Heart left ventricle (tissue), 13 donors: ENCODE data around the gene P2RX1.

Source experiments
- POLR2A ChIP-seq, 2 donors: fragments of 450-650 bp; IDR thresholded peaks; one replicate each; pipeline ENCODE4 v1.6.1; 2017; ENCODE audit warnings: antibody characterized with exemption in 2 of 2, mild to moderate bottlenecking in 2 of 2, moderate library complexity in 2 of 2
- TF ChIP-seq, protein P1 (sequence below), 12 donors: fragments of 200-600 bp; sonication (generic) in 4 of 12; IDR thresholded peaks; one replicate each; pipeline versions ENCODE4 v1.5.0 to v1.8.0; 2018 to 2022; ENCODE audit warnings: antibody characterized with exemption in 12 of 12, mild to moderate bottlenecking in 5 of 12
- donor health status: ischemic (EF 13 %, LVEDD 7.1; RV severe dilation, severe dysfunction).
- donor health status: DM: no; HTN: yes; CAD: no.
- donor health status: DM: no; HTN: no; CAD: no.
- donor health status: ischemic (EF 25% LVEDD 6.9; RV normal size, moderate dysfunction).
- donor health status: ischemic (EF 25% LVEDD 5.7; RV mildly dilated, moderate dysfunction).
- donor health status: ischemic (EF 35%, LVEDD 5.7; RV mildly dilated, moderate dysfunction).
- donor health status: nonischemic (EF 11% LVEDD 7.7; RV severe dilation, severe dysfunction).
- donor health status: DM: yes; HTN: yes; CAD: no.
- donor health status: PGD.
- donor health status: ischemic (EF 29% LVEDD 5.4; RV normal size, mild dysfunction).
- donor health status: nonischemic (EF 23%, LVEDD 6.1; RV moderate dilation, normal function).

DNA sequence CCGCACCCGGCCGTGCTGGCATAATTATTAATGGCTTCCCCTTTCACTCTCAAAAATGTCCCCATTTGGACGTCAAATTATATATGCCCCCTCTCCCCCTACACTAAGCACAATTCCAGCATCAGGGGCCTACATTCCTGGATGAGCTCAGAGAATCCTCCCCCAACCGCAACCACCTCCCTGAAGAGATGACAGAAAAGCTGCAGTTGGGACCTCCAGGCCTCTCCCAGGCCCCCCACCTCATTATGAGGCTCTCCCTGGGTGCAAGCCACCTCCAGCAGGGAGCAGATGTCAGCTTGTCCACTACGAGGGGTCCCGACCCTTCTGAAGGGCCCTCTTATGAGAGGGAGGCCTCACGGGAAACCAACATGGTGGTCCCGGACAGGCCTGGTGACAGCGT is 51.7 kb downstream of the P2RX1 start:
- no peak for TF ChIP-seq POLR2A (IDR thresholded peaks at IDR 0.05)
- TF ChIP-seq, protein P1, sequence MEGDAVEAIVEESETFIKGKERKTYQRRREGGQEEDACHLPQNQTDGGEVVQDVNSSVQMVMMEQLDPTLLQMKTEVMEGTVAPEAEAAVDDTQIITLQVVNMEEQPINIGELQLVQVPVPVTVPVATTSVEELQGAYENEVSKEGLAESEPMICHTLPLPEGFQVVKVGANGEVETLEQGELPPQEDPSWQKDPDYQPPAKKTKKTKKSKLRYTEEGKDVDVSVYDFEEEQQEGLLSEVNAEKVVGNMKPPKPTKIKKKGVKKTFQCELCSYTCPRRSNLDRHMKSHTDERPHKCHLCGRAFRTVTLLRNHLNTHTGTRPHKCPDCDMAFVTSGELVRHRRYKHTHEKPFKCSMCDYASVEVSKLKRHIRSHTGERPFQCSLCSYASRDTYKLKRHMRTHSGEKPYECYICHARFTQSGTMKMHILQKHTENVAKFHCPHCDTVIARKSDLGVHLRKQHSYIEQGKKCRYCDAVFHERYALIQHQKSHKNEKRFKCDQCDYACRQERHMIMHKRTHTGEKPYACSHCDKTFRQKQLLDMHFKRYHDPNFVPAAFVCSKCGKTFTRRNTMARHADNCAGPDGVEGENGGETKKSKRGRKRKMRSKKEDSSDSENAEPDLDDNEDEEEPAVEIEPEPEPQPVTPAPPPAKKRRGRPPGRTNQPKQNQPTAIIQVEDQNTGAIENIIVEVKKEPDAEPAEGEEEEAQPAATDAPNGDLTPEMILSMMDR (IDR thresholded peaks at IDR 0.05) = no peak
